Lower leg skin (tissue), 4 donors: ENCODE data around the gene EFCAB9. TPM values are rescaled to one million over a fixed set of nuclear protein-coding genes. Genes with fewer than 3 reads are reported as not detected.
"Not testable (repeated sequence)": the region's sequence is repeated elsewhere in the genome, so short reads cannot be mapped to it uniquely, and the experiment has no call there.

ENCODE experiments used
- DNase-seq, 2 donors: peaks; one replicate each; pipeline ENCODE4 v3.0.0-alpha.2; 2019; ENCODE audit warnings: low spot score in 2 of 2
- H3K4me3 ChIP-seq: fragments of 200-600 bp; sonication (generic); 2 replicates; pipeline ENCODE4 v1.5.1; 2017; ENCODE audit warnings: mild to moderate bottlenecking, low read depth; ENCODE audit not compliant: poor library complexity, severe bottlenecking
- POLR2A ChIP-seq, 2 donors: fragments of 450-650 bp; IDR thresholded peaks; one replicate each; pipeline ENCODE4 v1.6.1; 2016 to 2017; ENCODE audit warnings: antibody characterized with exemption in 2 of 2, mild to moderate bottlenecking in 1 of 2, moderate library complexity in 1 of 2
- WGBS, 2 donors: methylation state at CpG; one replicate each; pipeline ENCODE4 v1.1.5; 2018; 5-methylcytosine and 5-hydroxymethylcytosine counted together
- intact Hi-C: fragments of 100-400 bp; cut with DNase I; formaldehyde crosslinking; loops from one replicate; pipeline ENCODE4 v1.15.0; 2023; ENCODE audit warnings: low total_unique reads
- total RNA-seq, 4 donors: library from RNA; depleted of rRNA; stranded (reverse); fragments of >200 nt; gene quantifications; one replicate each; pipeline ENCODE4 v1.1.0, GENCODE V29; 2016
- TF ChIP-seq, protein P1 (sequence below), 3 donors: fragments of 450-650 bp; IDR thresholded peaks; one replicate each; pipeline ENCODE4 v1.5.1; 2016; ENCODE audit warnings: antibody characterized with exemption in 3 of 3, mild to moderate bottlenecking in 3 of 3, moderate library complexity in 2 of 3

Gene EFCAB9
- total RNA-seq, 4 donors from 2014 or later = not detected

GRCh38 chr5:172153695-172154094 lies 40.3 kb upstream of the EFCAB9 start:
- 92 to 96% methylated on average over 3 of the region's 3 CpGs for WGBS, 2 donors
- DNase-seq = no peak
- H3K4me3 ChIP-seq = no peak overlapping the region
- TF ChIP-seq, protein P1, sequence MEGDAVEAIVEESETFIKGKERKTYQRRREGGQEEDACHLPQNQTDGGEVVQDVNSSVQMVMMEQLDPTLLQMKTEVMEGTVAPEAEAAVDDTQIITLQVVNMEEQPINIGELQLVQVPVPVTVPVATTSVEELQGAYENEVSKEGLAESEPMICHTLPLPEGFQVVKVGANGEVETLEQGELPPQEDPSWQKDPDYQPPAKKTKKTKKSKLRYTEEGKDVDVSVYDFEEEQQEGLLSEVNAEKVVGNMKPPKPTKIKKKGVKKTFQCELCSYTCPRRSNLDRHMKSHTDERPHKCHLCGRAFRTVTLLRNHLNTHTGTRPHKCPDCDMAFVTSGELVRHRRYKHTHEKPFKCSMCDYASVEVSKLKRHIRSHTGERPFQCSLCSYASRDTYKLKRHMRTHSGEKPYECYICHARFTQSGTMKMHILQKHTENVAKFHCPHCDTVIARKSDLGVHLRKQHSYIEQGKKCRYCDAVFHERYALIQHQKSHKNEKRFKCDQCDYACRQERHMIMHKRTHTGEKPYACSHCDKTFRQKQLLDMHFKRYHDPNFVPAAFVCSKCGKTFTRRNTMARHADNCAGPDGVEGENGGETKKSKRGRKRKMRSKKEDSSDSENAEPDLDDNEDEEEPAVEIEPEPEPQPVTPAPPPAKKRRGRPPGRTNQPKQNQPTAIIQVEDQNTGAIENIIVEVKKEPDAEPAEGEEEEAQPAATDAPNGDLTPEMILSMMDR (IDR thresholded peaks at IDR 0.05) = no peak
- TF ChIP-seq POLR2A (IDR thresholded peaks at IDR 0.05) = no peak
- intact Hi-C loops = no loop called here

DNA sequence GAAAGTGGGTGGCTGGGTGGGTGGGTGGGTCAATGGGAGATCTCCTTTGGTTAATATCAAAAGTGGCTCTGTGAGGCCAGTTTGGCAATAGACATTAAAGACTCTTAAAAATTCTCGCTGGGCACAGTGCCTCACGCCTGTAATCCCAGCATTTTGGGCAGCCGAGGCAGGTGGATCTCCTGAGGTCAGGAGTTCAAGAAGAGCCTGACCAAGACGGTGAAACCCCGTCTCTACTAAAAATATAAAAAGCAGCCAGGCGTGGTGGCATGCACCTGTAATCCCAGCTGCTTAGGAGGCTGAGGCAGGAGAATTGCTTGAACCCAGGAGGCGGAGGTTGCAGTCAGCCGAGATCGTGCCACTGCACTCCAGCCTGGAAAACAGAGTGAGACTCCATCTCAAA lies 38.9 kb upstream of the EFCAB9 start:
- H3K4me3 ChIP-seq, intact Hi-C loops, DNase-seq: not testable (repeated sequence)
- WGBS, 2 donors = 95 to 96% methylated on average over 9 of the region's 9 CpGs

GRCh38 chr5:172156541-172156994 lies 37.4 kb upstream of the EFCAB9 start:
- TF ChIP-seq POLR2A (IDR thresholded peaks at IDR 0.05) = no peak
- TF ChIP-seq, protein P1 (IDR thresholded peaks at IDR 0.05) = no peak
- DNase-seq = no peak
- WGBS, 2 donors = 82 to 88% methylated on average over 13 of the region's 13 CpGs
- intact Hi-C loops = no loop called here
- no peak overlapping the region for H3K4me3 ChIP-seq

DNA sequence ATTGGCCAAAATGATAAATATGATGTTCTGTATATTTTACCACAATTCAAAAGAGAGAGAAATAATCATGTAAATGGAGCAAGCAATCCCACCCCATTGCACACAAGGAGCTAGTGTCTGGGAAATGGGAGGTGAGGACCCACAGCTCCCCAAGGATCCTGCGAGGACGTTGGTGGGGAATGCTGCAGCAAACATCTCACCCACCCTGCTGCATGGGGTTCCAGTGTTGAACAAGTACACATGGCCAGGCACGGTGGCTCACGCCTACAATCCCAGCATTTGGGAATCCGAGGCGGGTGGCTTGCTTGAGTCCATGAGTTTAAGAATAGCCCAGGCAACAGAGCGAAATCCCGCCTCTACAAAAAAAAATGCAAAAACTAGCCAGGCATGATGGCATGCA lies 35.0 kb upstream of the EFCAB9 start:
- H3K4me3 ChIP-seq = no peak overlapping the region
- no peak for DNase-seq
- TF ChIP-seq POLR2A (IDR thresholded peaks at IDR 0.05) = no peak
- TF ChIP-seq, protein P1 (IDR thresholded peaks at IDR 0.05) = no peak
- 94 to 95% methylated on average over 8 of the region's 8 CpGs for WGBS, 2 donors
- intact Hi-C loops = no loop called here

- no peak overlapping the region for H3K4me3 ChIP-seq
- intact Hi-C loops = no loop called here
- WGBS, 2 donors = 69 to 72% methylated on average over 9 of the region's 9 CpGs
- DNase-seq = no peak
- TF ChIP-seq, protein P1 (IDR thresholded peaks at IDR 0.05) = no peak
- no peak for TF ChIP-seq POLR2A (IDR thresholded peaks at IDR 0.05)
Measured at GRCh38 chr5:172160506-172160905, 33.5 kb upstream of the EFCAB9 start.

- WGBS, 2 donors = 92% methylated on average over 5 of the region's 5 CpGs
- no peak for DNase-seq
- no peak overlapping the region for H3K4me3 ChIP-seq
- TF ChIP-seq, protein P1 (IDR thresholded peaks at IDR 0.05) = no peak
- intact Hi-C loops = no loop called here
Measured at GRCh38 chr5:172162323-172162986, 31.5 kb upstream of the EFCAB9 start.
